Naive thymus-derived CD8-positive, alpha-beta T cell (primary cell): Measurements from ENCODE around the gene NUP85. TPM values are rescaled to one million over a fixed set of nuclear protein-coding genes. Genes with fewer than 3 reads are reported as not detected.
A peak's percentile ranks its signal among the peaks of the same experiment; 100 is the strongest.
"Not testable (repeated sequence)": the region's sequence is repeated elsewhere in the genome, so short reads cannot be mapped to it uniquely, and the experiment has no call there.

Experiments used
- ATAC-seq, 2 donors: fragments of 150-1000 bp; cut with Tn5 transposase in 1 of 2; sonication (Bioruptor Pico), chemical (Tn5 transposase) in 1 of 2; 1 replicate in 1 of 2; 2 replicates in 1 of 2; pipeline ENCODE4 v1.10.0; 2021; ENCODE audit warnings: mild to moderate bottlenecking in 2 of 2, moderate library complexity in 2 of 2
- POLR2A ChIA-PET: fragments of 350-600 bp; sonication (Branson Sonifier 250); formaldehyde crosslinking; loops from one replicate; lab custom pipeline; 2021; ENCODE audit warnings: antibody characterized with exemption; lab: Charles Lee
- DNase-seq, 10 donors: peaks; one replicate each; pipeline versions ENCODE4 v3.0.0 to v3.0.0-alpha.2; 2020 to 2022
- H3K27ac Mint-ChIP-seq, 10 donors: one replicate each; pipeline ENCODE4 v1.8.0; 2020 to 2022; ENCODE audit warnings: mild to moderate bottlenecking in 10 of 10, mixed read lengths in 10 of 10, moderate library complexity in 4 of 10, inconsistent platforms in 1 of 10
- H3K27me3 Mint-ChIP-seq, 5 donors: one replicate each; pipeline ENCODE4 v1.8.0; 2021 to 2022; ENCODE audit warnings: mixed read lengths in 5 of 5
- H3K36me3 Mint-ChIP-seq, 3 donors: one replicate each; pipeline ENCODE4 v1.8.0; 2020 to 2022; ENCODE audit warnings: mixed read lengths in 3 of 3, mild to moderate bottlenecking in 2 of 3, inconsistent platforms in 1 of 3
- H3K4me1 Mint-ChIP-seq, 4 donors: one replicate each; pipeline ENCODE4 v1.8.0; 2021 to 2022; ENCODE audit warnings: mixed read lengths in 4 of 4
- H3K4me3 Mint-ChIP-seq, 10 donors: one replicate each; pipeline ENCODE4 v1.8.0; 2020 to 2022; ENCODE audit warnings: mild to moderate bottlenecking in 10 of 10, mixed read lengths in 10 of 10, moderate library complexity in 6 of 10, inconsistent platforms in 1 of 10
- H3K9me3 Mint-ChIP-seq, 9 donors: one replicate each; pipeline ENCODE4 v1.8.0; 2020 to 2022; ENCODE audit warnings: mixed read lengths in 9 of 9, mild to moderate bottlenecking in 3 of 9, inconsistent platforms in 1 of 9, moderate library complexity in 1 of 9
- polyA plus RNA-seq, 3 donors: library from polyadenylated mRNA; unstranded; fragments of 300-500 nt; fragmentation: Illumina TruSeq; gene quantifications; one replicate each; pipeline ENCODE4 v1.2.3, GENCODE V29; 2021
- total RNA-seq, 8 experiments: library from RNA in 2 of 8; stranded (reverse) in 2 of 8; gene quantifications; one replicate each; pipeline ENCODE4 v1.2.3 and lab custom pipeline; 2021 to 2026

Gene NUP85
- total and polyA plus RNA-seq, 5 experiments from 2014 or later = 17.3 to 155 (median 39.4) TPM

DNA sequence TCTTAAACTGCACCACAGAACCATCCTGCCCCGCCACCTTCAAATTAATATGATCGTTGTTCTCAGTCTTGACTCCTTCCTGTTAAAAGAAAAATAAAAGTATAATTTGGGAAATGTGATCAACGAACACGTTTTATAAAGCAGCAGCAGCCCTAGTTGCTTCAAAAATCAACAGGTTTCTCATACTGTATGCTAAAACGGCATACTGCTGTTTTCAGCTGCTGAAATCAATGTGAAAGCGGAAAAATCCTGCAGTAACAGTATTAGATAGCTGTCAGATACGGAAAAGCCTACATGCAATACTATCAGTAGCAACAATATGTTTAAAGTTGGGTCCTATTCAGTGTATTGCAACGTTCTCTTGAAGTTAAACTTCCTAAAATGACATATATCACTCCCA is 24.4 kb upstream of the NUP85 start:
- no peak for ATAC-seq
- Mint-ChIP-seq H3K4me1 (peaks cover 17 to 59% (median 44%) of the 10 kb centered on the region in 4 donors), H3K27me3 (no peaks in the 10 kb centered on the region), H3K36me3 (peaks cover 0 to 45% (median 0%) of the 10 kb centered on the region in 3 donors), H3K9me3 (no peaks in the 10 kb centered on the region), H3K4me3 (peak overlapping the region; percentile 87 to 97 (median 92)), H3K27ac (peak overlapping the region; percentile 71 to 98 (median 90))
- POLR2A ChIA-PET = interaction anchor here (0.5 to 2.0 kb wide), 6 partner anchors 27 to 165 kb away, joined by 3 to 11 read pairs (median 4); partner anchors contain the start of genes ARMC7, JPT1 and NT5C
- no peak for DNase-seq

- Mint-ChIP-seq H3K4me1 (peaks cover 15 to 54% (median 42%) of the 10 kb centered on the region in 4 donors), H3K4me3 (peak overlapping the region; percentile 87 to 97 (median 92)), H3K36me3 (peaks cover 0 to 39% (median 0%) of the 10 kb centered on the region in 3 donors), H3K9me3 (no peaks in the 10 kb centered on the region), H3K27ac (peak overlapping the region; percentile 71 to 98 (median 90)), H3K27me3 (no peaks in the 10 kb centered on the region)
- ATAC-seq (peak; percentile 9 to 12), DNase-seq (peak in 8 of 10 donors; percentile 26 to 50 (median 38))
- POLR2A ChIA-PET = interaction anchor here (0.5 to 2.6 kb wide), 10 partner anchors 31 to 334 kb away, joined by 3 to 13 read pairs (median 5); partner anchors contain the start of genes ARMC7, GGA3, MIF4GD and MRPL58
Measured at GRCh38 chr17:75181608-75182318, 23.7 kb upstream of the NUP85 start.

- peak overlapping the region; percentile 71 to 98 (median 90) for H3K27ac Mint-ChIP-seq
- ATAC-seq (peak in 1 of 2 donors; percentile 5), DNase-seq (no peak)
- peaks cover 15 to 53% (median 40%) of the 10 kb centered on the region in 4 donors for H3K4me1 Mint-ChIP-seq
- POLR2A ChIA-PET = interaction anchor here (1.0 to 2.6 kb wide), 11 partner anchors 23 to 334 kb away, joined by 3 to 16 read pairs (median 6); partner anchors contain the start of genes ARMC7, GGA3, MIF4GD and MRPL58
- H3K36me3 Mint-ChIP-seq = peaks cover 0 to 35% (median 0%) of the 10 kb centered on the region in 3 donors
- peak overlapping the region; percentile 87 to 97 (median 92) for H3K4me3 Mint-ChIP-seq
- no peaks in the 10 kb centered on the region for H3K9me3 Mint-ChIP-seq
- no peaks in the 10 kb centered on the region for H3K27me3 Mint-ChIP-seq
Measured at GRCh38 chr17:75182319-75182568, 23.2 kb upstream of the NUP85 start.

GRCh38 chr17:75182569-75183436 is 22.7 kb upstream of the NUP85 start, which contains the start of gene SUMO2:
TSS of gene SUMO2 (minus strand) at chr17:75182959. CDS start at chr17:75182834, 125 bp downstream.
- peaks cover 15 to 53% (median 39%) of the 10 kb centered on the region in 4 donors for H3K4me1 Mint-ChIP-seq
- peaks cover 0 to 31% (median 0%) of the 10 kb centered on the region in 3 donors for H3K36me3 Mint-ChIP-seq
- ATAC-seq (peak; percentile 80 to 84), DNase-seq (peak; percentile 91 to 96 (median 94))
- peak within 1 kb of the TSS; percentile 89 to 99 (median 98) for H3K27ac Mint-ChIP-seq
- H3K4me3 Mint-ChIP-seq = peak within 1 kb of the TSS; percentile 88 to 97 (median 92)
- H3K9me3 Mint-ChIP-seq = no peaks in the 10 kb centered on the region
- POLR2A ChIA-PET = interaction anchor here (0.5 to 2.6 kb wide), 23 partner anchors 10 to 603 kb away, joined by 3 to 16 read pairs (median 4); partner anchors contain the start of genes ARMC7, GGA3, GRB2 and JPT1
- no peaks in the 10 kb centered on the region for H3K27me3 Mint-ChIP-seq

DNA sequence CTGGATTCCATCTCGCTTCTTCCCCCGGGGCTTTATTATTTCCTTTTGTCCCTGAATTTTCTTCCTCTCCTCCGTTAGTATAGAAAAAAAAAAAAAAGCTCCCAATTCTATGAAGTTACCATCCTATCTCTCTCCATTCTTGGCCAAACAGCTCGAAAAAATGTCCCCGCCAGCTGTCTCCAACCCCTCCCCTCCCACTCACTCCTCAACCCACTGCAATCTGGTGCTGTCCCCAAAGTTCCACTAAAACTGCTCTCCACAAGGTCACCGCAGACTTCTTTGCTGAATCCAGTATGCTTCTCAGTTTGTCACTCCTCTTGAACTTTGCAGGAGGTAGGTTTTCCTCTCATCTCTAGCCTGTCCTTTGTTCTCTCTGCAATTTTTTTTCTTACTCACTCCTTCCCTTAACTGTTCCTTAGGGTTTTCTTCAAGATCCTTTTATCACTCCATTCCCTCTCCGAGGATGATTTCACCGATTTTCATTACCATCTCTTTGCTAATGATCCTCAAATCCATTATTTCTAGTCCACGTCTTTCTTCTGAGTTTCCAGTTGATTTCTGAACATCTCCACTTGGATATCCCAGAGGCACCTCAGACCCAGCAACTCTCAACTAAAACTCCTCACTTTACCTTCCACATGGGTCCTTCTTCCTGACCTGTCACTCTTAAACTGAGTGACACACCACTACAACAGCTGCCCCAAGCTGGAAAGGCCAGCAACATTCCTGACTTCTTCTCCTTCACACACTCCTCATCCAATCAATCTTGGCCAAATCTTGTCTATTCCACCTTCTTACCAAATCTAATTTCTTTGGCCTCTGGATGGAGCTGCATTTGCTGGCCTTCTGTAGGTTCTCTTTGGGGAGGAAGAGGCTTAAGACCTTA is 21.2 kb upstream of the NUP85 start:
- peak overlapping the region; percentile 89 to 99 (median 97) for H3K27ac Mint-ChIP-seq
- peaks cover 15 to 43% (median 37%) of the 10 kb centered on the region in 4 donors for H3K4me1 Mint-ChIP-seq
- no peaks in the 10 kb centered on the region for H3K9me3 Mint-ChIP-seq
- H3K4me3 Mint-ChIP-seq = peak overlapping the region; percentile 54 to 92 (median 88)
- H3K27me3 Mint-ChIP-seq = no peaks in the 10 kb centered on the region
- H3K36me3 Mint-ChIP-seq = peaks cover 0 to 18% (median 0%) of the 10 kb centered on the region in 3 donors
- DNase-seq (no peak), ATAC-seq (no peak)
- POLR2A ChIA-PET = interaction anchor here (0.5 to 2.6 kb wide), 17 partner anchors 12 to 149 kb away, joined by 3 to 16 read pairs (median 5); partner anchors contain the start of genes GGA3, JPT1, KCTD2 and MRPS7

- DNase-seq = no peak
- Mint-ChIP-seq H3K4me1 (peaks cover 8 to 19% (median 14%) of the 10 kb centered on the region in 4 donors), H3K27me3 (no peaks in the 10 kb centered on the region), H3K9me3 (no peaks in the 10 kb centered on the region), H3K27ac (no peak overlapping the region), H3K4me3 (no peak overlapping the region), H3K36me3 (no peaks in the 10 kb centered on the region)
- ATAC-seq = no peak
- POLR2A ChIA-PET = interaction anchor here (0.6 to 1.2 kb wide), 3 partner anchors 56 to 86 kb away, joined by 3 to 5 read pairs (median 3); partner anchors contain the start of gene ARMC7
Measured at GRCh38 chr17:75188614-75189013, 16.9 kb upstream of the NUP85 start.

- DNase-seq (no peak), ATAC-seq (no peak)
- Mint-ChIP-seq H3K9me3 (no peaks in the 10 kb centered on the region), H3K27ac (peak overlapping the region in 1 of 10 donors; percentile 48), H3K4me3 (no peak overlapping the region), H3K27me3 (no peaks in the 10 kb centered on the region), H3K36me3 (no peaks in the 10 kb centered on the region), H3K4me1 (peaks cover 0 to 7% (median 4%) of the 10 kb centered on the region in 4 donors)
- POLR2A ChIA-PET = no interaction called here
Measured at GRCh38 chr17:75191584-75191983, 13.9 kb upstream of the NUP85 start.

DNA sequence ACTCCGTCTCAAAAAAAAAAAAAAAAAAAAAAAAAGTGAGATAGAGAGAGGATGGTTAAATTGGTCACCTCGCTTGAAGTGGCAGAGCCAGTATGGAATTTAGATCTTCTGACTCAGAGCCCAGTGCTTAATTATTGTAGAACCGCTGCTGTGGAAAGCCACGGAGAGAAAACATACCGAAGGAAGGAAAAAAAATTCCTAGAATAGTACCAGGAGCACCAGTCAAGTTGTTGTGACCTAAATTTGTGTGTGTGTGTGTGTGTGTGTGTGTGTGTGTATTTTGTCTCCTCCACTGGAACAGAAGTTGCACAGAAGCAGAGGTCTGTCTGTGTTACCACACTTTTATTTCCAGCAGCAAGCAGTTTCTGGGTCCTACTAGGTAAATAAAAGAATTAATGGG is 10.6 kb upstream of the NUP85 start:
- no peak for ATAC-seq
- POLR2A ChIA-PET = no interaction called here

DNA sequence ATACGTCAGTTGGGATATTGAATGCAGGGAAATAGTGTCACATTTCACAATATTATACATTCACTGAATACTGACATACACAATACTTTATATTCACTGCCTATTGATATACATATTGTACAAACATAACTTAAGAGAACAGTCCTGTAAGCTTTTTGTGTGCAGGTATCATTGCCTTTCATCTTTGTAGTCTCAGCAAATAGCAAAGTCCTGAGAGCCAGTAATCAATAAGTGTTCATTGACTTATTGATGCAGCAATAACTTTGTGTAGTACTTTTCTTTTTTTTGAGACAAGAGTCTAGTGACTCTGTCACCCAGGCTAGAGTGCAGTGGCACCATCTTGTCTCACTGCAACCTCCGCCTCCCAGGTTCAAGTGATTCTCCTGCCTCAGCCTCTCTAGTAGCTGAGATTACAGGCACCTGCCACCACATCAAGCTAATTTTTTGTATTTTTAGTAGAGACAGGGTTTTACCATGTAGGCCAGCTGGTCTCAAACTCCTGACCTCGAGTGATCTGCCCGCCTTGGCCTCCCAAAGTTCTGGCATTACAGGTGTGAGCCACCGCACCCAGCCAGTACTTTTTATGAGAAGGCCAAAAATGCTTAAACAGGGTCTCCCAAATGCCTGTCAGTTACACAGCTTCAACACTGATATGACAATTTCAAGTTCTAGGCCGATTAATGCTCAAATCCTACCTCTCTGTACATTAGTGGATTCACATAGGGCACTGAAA is 5.4 kb upstream of the NUP85 start:
- Mint-ChIP-seq H3K4me3 (no peak overlapping the region), H3K9me3 (no peaks in the 10 kb centered on the region), H3K36me3 (no peaks in the 10 kb centered on the region), H3K27ac (no peak overlapping the region), H3K4me1 (peaks cover 1 to 13% (median 8%) of the 10 kb centered on the region in 4 donors), H3K27me3 (no peaks in the 10 kb centered on the region)
- DNase-seq (no peak), ATAC-seq (no peak)
- POLR2A ChIA-PET = interaction anchor here (2.3 kb wide), 1 partner anchor 88 kb away, joined by 8 read pairs; no protein-coding TSS in a partner anchor

More for the DNA sequence above, 10.6 kb upstream of the NUP85 start:
- no peak for DNase-seq
- no peak overlapping the region for H3K27ac Mint-ChIP-seq
- no peaks in the 10 kb centered on the region for H3K4me1 Mint-ChIP-seq
- H3K9me3 Mint-ChIP-seq = no peaks in the 10 kb centered on the region
- no peaks in the 10 kb centered on the region for H3K27me3 Mint-ChIP-seq
- no peak overlapping the region for H3K4me3 Mint-ChIP-seq
- no peaks in the 10 kb centered on the region for H3K36me3 Mint-ChIP-seq

- DNase-seq = no peak
- H3K27ac Mint-ChIP-seq = peak overlapping the region; percentile 98 to 100 (median 99)
- peak overlapping the region; percentile 92 to 97 (median 96) for H3K4me3 Mint-ChIP-seq
- H3K4me1 Mint-ChIP-seq = peaks cover 11 to 40% (median 34%) of the 10 kb centered on the region in 4 donors
- POLR2A ChIA-PET = interaction anchor here (0.6 to 2.5 kb wide), 8 partner anchors 15 to 193 kb away, joined by 3 to 16 read pairs (median 4); partner anchors contain the start of genes ARMC7, GGA3, MRPS7 and SLC25A19
- H3K27me3 Mint-ChIP-seq = no peaks in the 10 kb centered on the region
- no peak for ATAC-seq
- peaks cover 0 to 26% (median 6%) of the 10 kb centered on the region in 3 donors for H3K36me3 Mint-ChIP-seq
- H3K9me3 Mint-ChIP-seq = no peaks in the 10 kb centered on the region
Measured at GRCh38 chr17:75205793-75206163, 299 bp downstream of the NUP85 start.

DNA sequence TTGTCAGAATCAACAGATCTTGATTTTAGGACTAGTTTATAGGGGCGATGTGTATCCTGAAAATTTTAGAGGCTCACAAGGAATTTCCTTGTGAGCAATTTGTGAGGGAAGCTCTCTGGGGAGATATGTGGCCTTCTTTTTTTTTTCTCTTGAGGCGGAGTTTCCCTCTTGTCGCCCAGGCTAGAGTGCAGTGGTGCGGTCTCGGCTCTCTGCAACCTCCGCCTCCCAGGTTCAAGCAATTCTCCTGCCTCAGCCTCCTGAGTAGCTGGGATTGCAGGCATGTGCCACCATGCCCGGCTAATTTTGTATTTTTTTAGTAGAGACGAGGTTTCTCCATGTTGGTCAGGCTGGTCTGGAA is 1.6 kb downstream of the NUP85 start:
- Mint-ChIP-seq H3K27ac (peak overlapping the region in 7 of 10 donors; percentile 66 to 99 (median 99)), H3K4me1 (peaks cover 14 to 36% (median 29%) of the 10 kb centered on the region in 4 donors), H3K4me3 (peak overlapping the region; percentile 92 to 97 (median 96)), H3K36me3 (peaks cover 0 to 38% (median 8%) of the 10 kb centered on the region in 3 donors)
- not testable (repeated sequence) for DNase-seq, ATAC-seq, H3K9me3 Mint-ChIP-seq, H3K27me3 Mint-ChIP-seq
- POLR2A ChIA-PET = interaction anchor here (1.1 to 1.9 kb wide), 4 partner anchors 13 to 97 kb away, joined by 3 to 7 read pairs (median 4); partner anchors contain the start of genes ARMC7 and MIF4GD
